Gastroesophageal sphincter (tissue), 3 donors: ENCODE results near the gene OLFML2A.

Source experiments
- POLR2A ChIP-seq, 2 donors: fragments of 450-650 bp; IDR thresholded peaks; one replicate each; pipeline ENCODE4 v1.6.1; 2017; ENCODE audit warnings: antibody characterized with exemption in 2 of 2, mild to moderate bottlenecking in 2 of 2, moderate library complexity in 1 of 2
- POLR2AphosphoS5 ChIP-seq: sonication (generic); formaldehyde crosslinking; IDR thresholded peaks from one replicate; pipeline ENCODE4 v1.6.1; 2017; ENCODE audit warnings: antibody characterized with exemption
- TF ChIP-seq, protein P1 (sequence below), 4 experiments: fragments of 200-600 bp in 2 of 4; fragments of 450-650 bp in 2 of 4; sonication (generic) in 1 of 4; IDR thresholded peaks; one replicate each; pipeline ENCODE4 v1.5.1; 2017 to 2019; ENCODE audit warnings: antibody characterized with exemption in 4 of 4, mild to moderate bottlenecking in 2 of 4, moderate library complexity in 2 of 4

DNA sequence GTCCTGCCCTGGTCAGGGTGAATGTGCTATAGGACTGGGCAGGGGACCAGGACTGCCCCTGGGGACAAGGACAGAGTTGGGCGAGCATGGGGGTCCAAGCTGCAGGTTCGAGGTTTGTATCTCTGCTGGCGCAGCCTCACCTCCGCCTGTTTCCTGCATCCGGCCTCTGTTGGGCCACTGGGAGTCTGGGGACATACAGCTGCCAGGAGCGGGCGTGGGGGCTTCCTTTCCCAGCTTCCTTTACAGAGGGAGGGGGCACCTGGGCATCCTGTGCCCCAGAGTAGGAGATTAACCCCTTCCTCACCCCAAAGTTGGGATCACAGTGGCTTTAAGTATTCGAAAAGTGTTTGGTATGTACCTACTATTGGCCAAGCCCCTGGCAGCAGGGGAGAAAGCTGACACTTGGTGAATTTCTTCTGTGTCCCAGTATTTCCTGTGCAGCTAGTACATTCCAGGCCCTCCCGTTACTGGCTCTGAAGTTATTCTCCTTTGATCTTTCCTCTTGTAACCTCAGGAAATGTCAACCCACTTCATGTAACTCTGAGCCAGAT is 19.0 kb downstream of the OLFML2A start:
- TF ChIP-seq, protein P1, sequence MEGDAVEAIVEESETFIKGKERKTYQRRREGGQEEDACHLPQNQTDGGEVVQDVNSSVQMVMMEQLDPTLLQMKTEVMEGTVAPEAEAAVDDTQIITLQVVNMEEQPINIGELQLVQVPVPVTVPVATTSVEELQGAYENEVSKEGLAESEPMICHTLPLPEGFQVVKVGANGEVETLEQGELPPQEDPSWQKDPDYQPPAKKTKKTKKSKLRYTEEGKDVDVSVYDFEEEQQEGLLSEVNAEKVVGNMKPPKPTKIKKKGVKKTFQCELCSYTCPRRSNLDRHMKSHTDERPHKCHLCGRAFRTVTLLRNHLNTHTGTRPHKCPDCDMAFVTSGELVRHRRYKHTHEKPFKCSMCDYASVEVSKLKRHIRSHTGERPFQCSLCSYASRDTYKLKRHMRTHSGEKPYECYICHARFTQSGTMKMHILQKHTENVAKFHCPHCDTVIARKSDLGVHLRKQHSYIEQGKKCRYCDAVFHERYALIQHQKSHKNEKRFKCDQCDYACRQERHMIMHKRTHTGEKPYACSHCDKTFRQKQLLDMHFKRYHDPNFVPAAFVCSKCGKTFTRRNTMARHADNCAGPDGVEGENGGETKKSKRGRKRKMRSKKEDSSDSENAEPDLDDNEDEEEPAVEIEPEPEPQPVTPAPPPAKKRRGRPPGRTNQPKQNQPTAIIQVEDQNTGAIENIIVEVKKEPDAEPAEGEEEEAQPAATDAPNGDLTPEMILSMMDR (IDR thresholded peaks at IDR 0.05), result no peak
- TF ChIP-seq POLR2AphosphoS5 (peak; percentile 14), POLR2A (IDR thresholded peaks at IDR 0.05) (no peak)
